ENCODE data around the gene PIK3R1. TPM values are rescaled to one million over a fixed set of nuclear protein-coding genes. Genes with fewer than 3 reads are reported as not detected.

PIK3R1 gene
- total RNA-seq, 1 experiment from 2014 or later: 11.3 TPM

- H3K9me3 Mint-ChIP-seq: peaks cover 3 to 14% of the 10 kb centered on the region in 2 experiments; a peak in 2 of 5 replicates
- H3K4me1 Mint-ChIP-seq: no peaks in the 10 kb centered on the region
- H3K4me1 ChIP-seq (ENCODE audit: insufficient read depth, low read length): no peaks in the 10 kb centered on the region
Measured at GRCh38 chr5:68265347-68265746, 49.8 kb downstream of the PIK3R1 start.

More at GRCh38 chr5:68265347-68265746, 49.8 kb downstream of the PIK3R1 start:
- H4K5ac ChIP-seq (ENCODE audit: insufficient read length, low read depth, low read length): no peak overlapping the region
- Mint-ChIP-seq H3K36me3 (ENCODE audit: insufficient read depth in 1 of 3, low read depth in 3 of 3) (peaks cover 0 to 15% (median 3%) of the 10 kb centered on the region in 3 experiments; a peak in 4 of 7 replicates), H3K27me3 (ENCODE audit: low read depth) (no peaks in the 10 kb centered on the region), H3K4me3 (no peak overlapping the region), H3K27ac (no peak overlapping the region; a peak in 2 of 7 replicates)
- no peak overlapping the region for H3K18ac ChIP-seq (ENCODE audit: insufficient read length, low read depth, low read length)
- no peaks in the 10 kb centered on the region for H3K27me3 ChIP-seq (ENCODE audit: insufficient read depth, low read length)
- no peak overlapping the region for H4K91ac ChIP-seq (ENCODE audit: insufficient read length, low read depth, low read length)
- no peaks in the 10 kb centered on the region for H4K20me1 ChIP-seq (ENCODE audit: control insufficient read depth, insufficient read depth, insufficient read length)
- H2BK120ac ChIP-seq (ENCODE audit: low read depth, low read length, poor library complexity, severe bottlenecking): no peak overlapping the region
- no peak overlapping the region for H3K4ac ChIP-seq (ENCODE audit: low read depth, low read length)
- H4K8ac ChIP-seq (replicated peaks; ENCODE audit: insufficient read length, low read depth, low read length): no peak overlapping the region
- H3K79me2 ChIP-seq (ENCODE audit: insufficient read depth, low read length): no peaks in the 10 kb centered on the region
- no CpG with 5 or more reads among the region's 2 CpGs for WGBS (ENCODE audit: extremely low coverage, insufficient read length, low lambda C conversion rate)
- H3K9ac ChIP-seq (ENCODE audit: extremely low read depth, insufficient read length, low read length): no peak overlapping the region
- H2BK20ac ChIP-seq (ENCODE audit: low read depth, low read length, poor library complexity, severe bottlenecking): no peak overlapping the region
- H3K27ac ChIP-seq (ENCODE audit: insufficient read length, low read depth, low read length): no peak overlapping the region
- H2AK5ac ChIP-seq (ENCODE audit: insufficient read length, low read length): no peak overlapping the region
- no peak overlapping the region for H3K4me2 ChIP-seq (ENCODE audit: insufficient read depth, insufficient read length, low read length)
- no peak overlapping the region for H2AFZ ChIP-seq (ENCODE audit: low read length)
- H3T11ph ChIP-seq (ENCODE audit: low read length): no peak overlapping the region
- H2BK15ac ChIP-seq (ENCODE audit: low read depth, low read length): no peak overlapping the region
- DNase-seq: no peak
- no peak overlapping the region for H2BK5ac ChIP-seq (ENCODE audit: insufficient read length, low read length)
- H3K9me3 ChIP-seq (ENCODE audit: control insufficient read depth, low read depth, low read length): no peaks in the 10 kb centered on the region
- H3K23me2 ChIP-seq (ENCODE audit: insufficient read length, low read depth, low read length, poor library complexity, severe bottlenecking): no peaks in the 10 kb centered on the region
- no peak overlapping the region for H3K14ac ChIP-seq (ENCODE audit: insufficient read depth, low read length)
- no peak overlapping the region for H3K23ac ChIP-seq (ENCODE audit: insufficient read length, low read depth, low read length)
- no peaks in the 10 kb centered on the region for H3K79me1 ChIP-seq (ENCODE audit: insufficient read depth, low read depth, low read length, poor library complexity, severe bottlenecking)
- H3K56ac ChIP-seq (ENCODE audit: insufficient read length, low read depth, low read length): no peak overlapping the region
- no peak for TF ChIP-seq CTCF (conservative IDR thresholded peaks at IDR 0.05)
- H2BK12ac ChIP-seq (ENCODE audit: insufficient read length, low read depth, low read length): no peak overlapping the region

Measured in H9 (cell line).